GM18873 (cell line): ENCODE results near the gene ZNF749.

Experiments used
- ATAC-seq: cut with Tn5 transposase; IDR thresholded peaks from one replicate; pipeline ENCODE4 v1.9.1; 2021; ENCODE audit warnings: mild to moderate bottlenecking, moderate library complexity, moderate number of reproducible peaks; ENCODE audit not compliant: unreplicated experiment, low FRiP score

ZNF749 gene

DNA sequence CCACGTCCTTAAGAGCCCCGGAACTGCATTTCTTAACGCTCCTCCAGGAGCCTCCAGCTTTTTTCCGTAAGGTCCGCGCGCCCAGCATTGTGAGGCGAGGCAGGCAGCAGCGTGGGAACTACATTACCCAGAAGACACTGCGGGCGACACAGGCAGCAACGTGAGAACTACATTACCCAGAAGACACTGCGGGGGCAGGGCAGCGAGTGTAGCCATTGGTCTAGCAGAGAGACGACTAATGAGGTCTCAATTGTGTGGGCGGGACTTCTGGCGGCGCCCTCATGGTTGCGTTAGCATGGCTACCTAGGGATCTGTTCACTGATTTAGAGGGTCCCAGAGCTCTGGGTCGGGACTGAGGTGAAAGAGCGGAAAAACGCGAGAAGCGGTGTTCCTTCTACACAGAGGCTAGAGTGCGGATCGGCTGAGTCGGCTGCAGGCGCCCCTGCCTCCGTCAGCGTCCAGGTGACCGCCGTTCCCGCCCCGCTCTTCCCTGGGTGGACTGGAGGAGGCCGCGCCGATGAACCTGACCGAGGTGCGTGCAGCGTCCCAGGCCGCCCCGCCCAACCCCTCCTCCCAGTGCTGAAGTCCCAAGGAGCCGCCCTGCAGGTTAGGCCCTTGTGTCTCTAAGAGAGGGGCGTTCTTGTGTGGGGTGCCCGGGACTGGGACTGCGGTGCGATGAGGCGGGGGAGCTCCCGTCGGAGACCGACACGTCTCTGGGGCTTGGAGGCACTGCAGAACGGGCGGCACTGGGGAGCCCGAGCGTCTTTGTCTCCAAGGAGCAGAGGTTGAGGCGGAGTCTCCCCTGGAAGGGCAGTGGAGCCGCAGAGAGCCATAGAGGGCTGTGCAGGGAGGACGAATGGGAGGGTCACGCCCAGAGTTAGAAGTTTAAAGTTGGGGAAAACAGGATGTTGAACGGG, at the start of gene ZNF749:
TSS of gene ZNF749 (plus strand) at position 264 of the 917 bp plus-strand sequence. CDS start at position 518, 254 bp downstream.
- peak; percentile 96 for ATAC-seq

GRCh38 chr19:57389194-57389729, 45.9 kb upstream of the ZNF749 start:
- no peak for ATAC-seq

GRCh38 chr19:57389730-57390598, 45.2 kb upstream of the ZNF749 start, which contains the start of gene ZNF548:
TSS of gene ZNF548 (plus strand) at chr19:57389854. CDS start at chr19:57390100, 246 bp downstream.
- peak; percentile 92 for ATAC-seq

GRCh38 chr19:57395710-57396109, 39.4 kb upstream of the ZNF749 start:
- no peak for ATAC-seq

DNA sequence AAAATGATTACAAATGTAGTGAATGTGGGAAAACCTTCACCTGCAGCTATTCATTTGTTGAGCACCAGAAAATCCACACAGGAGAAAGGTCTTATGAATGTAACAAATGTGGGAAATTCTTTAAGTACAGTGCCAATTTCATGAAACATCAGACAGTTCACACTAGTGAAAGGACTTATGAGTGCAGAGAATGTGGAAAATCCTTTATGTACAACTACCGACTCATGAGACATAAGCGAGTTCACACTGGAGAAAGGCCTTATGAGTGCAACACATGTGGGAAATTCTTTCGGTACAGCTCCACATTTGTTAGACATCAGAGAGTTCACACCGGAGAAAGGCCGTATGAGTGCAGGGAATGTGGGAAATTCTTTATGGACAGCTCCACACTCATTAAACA, 36.3 kb upstream of the ZNF749 start:
- no peak for ATAC-seq

DNA sequence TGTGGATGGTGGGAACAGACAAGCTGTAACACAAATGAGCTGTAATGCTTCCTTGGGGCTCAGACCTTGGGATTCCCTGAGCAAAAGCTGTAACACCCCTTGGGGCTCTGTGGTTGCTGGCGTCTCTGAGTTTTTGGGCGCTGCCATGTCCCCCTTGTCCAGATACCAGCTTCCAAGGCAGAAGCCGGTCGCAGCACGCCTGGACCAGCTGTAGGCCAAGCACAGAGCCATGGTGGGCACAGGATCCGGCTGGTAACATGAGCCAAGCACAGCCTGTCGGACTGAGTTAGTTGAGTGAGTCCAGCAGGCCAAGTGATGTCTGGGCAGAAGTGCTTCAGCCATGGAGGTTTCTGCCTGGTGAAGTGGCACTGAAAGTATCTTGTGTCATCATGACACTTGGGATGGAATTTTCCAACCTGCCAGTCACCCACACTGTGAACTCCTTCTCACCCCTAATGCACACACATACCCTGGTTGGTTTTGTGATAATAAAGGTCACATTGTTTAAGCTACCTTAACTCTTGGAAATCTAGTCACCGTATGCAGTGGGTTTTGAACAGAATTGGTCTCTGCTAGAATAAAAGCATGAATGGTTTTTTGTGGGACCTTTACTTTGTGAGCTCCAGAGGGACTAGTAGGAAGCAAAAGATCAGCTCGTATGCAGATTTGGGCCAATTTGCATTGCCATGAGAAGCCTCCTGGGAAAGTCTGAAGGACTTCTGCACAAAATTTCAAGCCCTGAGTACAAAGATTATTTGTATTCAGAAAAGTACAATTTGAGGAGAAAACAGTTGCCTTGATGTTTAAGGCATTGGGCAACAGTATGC, 31.2 kb upstream of the ZNF749 start:
- ATAC-seq: no peak

DNA sequence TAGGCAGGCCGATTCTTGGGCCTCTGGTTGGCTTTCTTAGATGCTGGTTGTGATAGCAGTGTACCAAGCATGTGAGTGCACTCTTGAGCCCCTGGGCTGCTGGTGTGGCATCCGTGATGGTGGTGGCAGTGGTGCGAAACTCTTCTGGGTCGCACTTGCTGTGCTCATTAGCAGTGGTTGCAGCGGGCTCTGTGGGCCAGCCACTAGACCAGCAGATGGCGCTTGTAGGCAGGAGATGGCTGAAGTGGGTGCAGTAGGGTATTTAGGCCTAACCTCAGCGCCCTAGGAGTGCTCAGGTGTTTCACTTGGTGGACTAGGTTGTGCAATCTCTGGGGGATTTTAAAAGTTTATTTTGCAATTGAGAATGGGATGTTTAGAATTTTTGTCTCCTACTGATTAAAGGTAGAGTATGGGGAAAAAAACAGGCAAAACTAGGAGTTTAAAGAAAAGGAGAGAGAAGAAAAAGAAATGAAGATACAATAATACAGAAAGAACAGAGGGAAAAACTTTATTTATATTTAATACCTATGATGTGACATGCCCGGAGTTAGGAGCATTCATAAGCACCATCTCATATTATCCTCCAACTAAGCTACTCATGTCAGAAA, 28.5 kb upstream of the ZNF749 start:
- no peak for ATAC-seq

GRCh38 chr19:57410877-57411671, 24.1 kb upstream of the ZNF749 start, which contains the start of gene ZNF17:
TSS of gene ZNF17 (plus strand) at chr19:57411161. CDS start at chr19:57413616, 2,455 bp downstream.
- peak; percentile 92 for ATAC-seq

DNA sequence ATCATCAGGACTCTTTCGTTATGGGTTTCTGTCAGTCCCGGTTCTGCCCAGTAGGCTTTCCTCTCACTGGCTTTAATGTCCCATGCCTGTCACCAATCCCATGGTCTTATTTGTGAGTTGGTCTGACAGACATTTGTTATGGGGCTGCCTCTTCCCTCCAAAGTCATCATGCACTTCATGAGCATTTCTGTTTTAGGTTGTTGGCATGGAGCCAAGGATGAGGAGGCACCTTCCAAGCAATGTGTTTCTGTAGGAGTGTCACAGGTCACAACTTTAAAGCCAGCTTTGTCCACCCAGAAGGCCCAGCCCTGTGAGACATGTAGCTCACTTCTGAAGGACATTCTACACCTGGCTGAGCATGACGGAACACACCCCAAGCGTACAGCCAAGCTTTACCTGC, 15.7 kb upstream of the ZNF749 start:
- ATAC-seq: no peak

- ATAC-seq: no peak
These were observed 14.1 kb upstream of the ZNF749 start for GRCh38 chr19:57421037-57421436.

- no peak for ATAC-seq
These were observed 601 bp upstream of the ZNF749 start for GRCh38 chr19:57434386-57435061.

GRCh38 chr19:57436417-57436816, 1.3 kb downstream of the ZNF749 start:
- no peak for ATAC-seq

GRCh38 chr19:57437931-57438330, 2.8 kb downstream of the ZNF749 start:
- no peak for ATAC-seq

- no peak for ATAC-seq
These were observed 3.8 kb downstream of the ZNF749 start for GRCh38 chr19:57438925-57439324.

- ATAC-seq: no peak
These were observed 7.0 kb downstream of the ZNF749 start for GRCh38 chr19:57441979-57442752.

DNA sequence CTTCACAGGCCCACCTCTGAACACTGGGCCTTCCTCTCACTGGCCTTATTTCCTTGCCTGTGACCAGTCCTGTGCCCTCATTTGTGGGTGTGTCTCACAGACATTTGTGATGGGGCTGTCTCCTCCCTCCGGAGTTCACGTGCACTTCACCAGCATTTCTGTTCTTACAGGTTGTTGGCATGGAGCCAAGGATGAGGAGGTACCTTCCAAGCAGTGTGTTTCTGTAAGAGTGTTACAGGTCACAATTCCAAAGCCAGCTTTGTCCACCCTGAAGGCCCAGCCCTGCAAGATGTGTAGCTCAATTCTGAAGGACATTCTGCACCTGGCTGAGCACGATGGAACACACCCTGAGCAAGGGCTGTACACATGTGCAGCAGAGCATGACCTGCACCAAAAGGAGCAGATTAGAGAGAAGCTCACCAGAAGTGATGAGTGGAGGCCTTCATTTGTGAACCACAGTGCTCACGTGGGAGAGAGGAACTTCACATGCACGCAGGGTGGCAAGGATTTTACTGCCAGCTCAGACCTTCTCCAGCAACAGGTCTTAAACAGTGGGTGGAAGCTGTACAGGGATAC, 8.1 kb downstream of the ZNF749 start:
- ATAC-seq: no peak

DNA sequence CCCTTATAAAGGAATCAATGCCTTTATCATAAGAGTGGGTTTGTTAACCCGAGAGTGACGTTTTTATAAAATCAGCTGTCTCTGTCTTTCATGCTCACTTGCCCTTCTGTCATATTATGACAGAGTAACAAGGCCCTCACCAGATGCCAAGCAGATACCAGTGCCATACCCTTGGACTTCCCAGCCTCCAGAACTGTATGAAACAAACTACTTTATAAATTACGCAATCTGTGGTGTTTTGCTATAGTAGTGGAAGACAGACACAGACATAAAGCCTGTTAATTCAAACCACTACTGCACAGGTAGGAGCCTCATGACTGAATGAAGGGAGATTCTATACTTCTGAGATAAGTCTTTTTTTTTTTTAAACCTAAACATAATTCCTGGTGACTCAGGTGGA, 17.2 kb downstream of the ZNF749 start:
- no peak for ATAC-seq
